Colonic mucosa (tissue), 4 donors: ENCODE data around the gene PRKCE. TPM values are rescaled to one million over a fixed set of nuclear protein-coding genes. Genes with fewer than 3 reads are reported as not detected.

Experiments used
- DNase-seq: peaks from one replicate; pipeline ENCODE4 v3.0.0-alpha.2; 2020
- H3K27ac ChIP-seq: fragments of 200-600 bp; one replicate; pipeline ENCODE4 v1.8.0; 2021
- H3K27me3 ChIP-seq: fragments of 200-600 bp; one replicate; pipeline ENCODE4 v1.8.0; 2021
- H3K36me3 ChIP-seq: fragments of 200-600 bp; one replicate; pipeline ENCODE4 v1.8.0; 2021
- H3K4me1 ChIP-seq: fragments of 200-600 bp; one replicate; pipeline ENCODE4 v1.8.0; 2021; ENCODE audit warnings: mild to moderate bottlenecking
- H3K4me3 ChIP-seq: fragments of 200-600 bp; one replicate; pipeline ENCODE4 v1.8.0; 2021
- H3K9ac ChIP-seq, 2 donors: one replicate each; pipeline ENCODE4 v1.7.0; 2013; ENCODE audit warnings: control low read depth in 2 of 2, low read depth in 2 of 2, low read length in 2 of 2
- H3K9me3 ChIP-seq: fragments of 200-600 bp; one replicate; pipeline ENCODE4 v1.8.0; 2021
- CTCF ChIP-seq: fragments of 200-600 bp; IDR thresholded peaks from one replicate; pipeline ENCODE4 v1.8.0; 2022; ENCODE audit warnings: antibody characterized with exemption, mild to moderate bottlenecking
- intact Hi-C: fragments of 100-400 bp; cut with DNase I; formaldehyde crosslinking; loops from one replicate; pipeline ENCODE4 v1.14.1; 2022
- total RNA-seq, 2 donors: library from RNA; stranded (reverse); fragmentation: NEBNext Ultra II Directional in 1 of 2; extraction: Animal tissue kit (Norgen Biotek cat#: 25700) in 1 of 2; gene quantifications; one replicate each; pipeline ENCODE4 v1.2.1, GENCODE V29; 2021
- donor health status: healthy.
- donor health status: DM: no; HTN: no; CAD: no.
- donor health status: DM: no; HTN: no; CAD: no.

The PRKCE gene
- total RNA-seq, 2 donors from 2014 or later, result 17.5 to 25.8 TPM

- peak; percentile 81 for TF ChIP-seq CTCF
- DNase-seq, result peak; percentile 81
- intact Hi-C loops, result loop anchor here (5.0 kb wide), 1 partner anchor 299 kb away; no protein-coding TSS in a partner anchor
Measured at GRCh38 chr2:46062637-46063412, 411.4 kb downstream of the PRKCE start.

GRCh38 chr2:46064396-46064795, 412.9 kb downstream of the PRKCE start:
- H3K9ac ChIP-seq, result no peak overlapping the region
- intact Hi-C loops, result loop anchor here (5.0 kb wide), 1 partner anchor 298 kb away; no protein-coding TSS in a partner anchor
- TF ChIP-seq CTCF, result no peak
- no peak overlapping the region for H3K27ac ChIP-seq
- no peaks in the 10 kb centered on the region for H3K36me3 ChIP-seq
- H3K4me3 ChIP-seq, result no peak overlapping the region
- DNase-seq, result no peak
- H3K27me3 ChIP-seq, result no peaks in the 10 kb centered on the region
- no peaks in the 10 kb centered on the region for H3K9me3 ChIP-seq
- no peaks in the 10 kb centered on the region for H3K4me1 ChIP-seq

More at GRCh38 chr2:46062637-46063412, 411.4 kb downstream of the PRKCE start:
- H3K4me3 ChIP-seq, result no peak overlapping the region
- H3K27ac ChIP-seq, result no peak overlapping the region
- H3K27me3 ChIP-seq, result no peaks in the 10 kb centered on the region
- H3K36me3 ChIP-seq, result no peaks in the 10 kb centered on the region
- H3K9me3 ChIP-seq, result no peaks in the 10 kb centered on the region
- no peak overlapping the region for H3K9ac ChIP-seq
- H3K4me1 ChIP-seq, result no peaks in the 10 kb centered on the region

- Histone ChIP-seq H3K4me1 (no peaks in the 10 kb centered on the region), H3K27me3 (no peaks in the 10 kb centered on the region), H3K36me3 (no peaks in the 10 kb centered on the region), H3K9me3 (no peaks in the 10 kb centered on the region), H3K9ac (no peak overlapping the region), H3K4me3 (no peak overlapping the region), H3K27ac (no peak overlapping the region)
- intact Hi-C loops, result no loop called here
- no peak for DNase-seq
- no peak for TF ChIP-seq CTCF
Measured at GRCh38 chr2:46065152-46065551, 413.7 kb downstream of the PRKCE start.

GRCh38 chr2:46066116-46066515, 414.6 kb downstream of the PRKCE start:
- no peak overlapping the region for H3K4me3 ChIP-seq
- H3K36me3 ChIP-seq, result no peaks in the 10 kb centered on the region
- TF ChIP-seq CTCF, result no peak
- no peaks in the 10 kb centered on the region for H3K9me3 ChIP-seq
- no peak for DNase-seq
- intact Hi-C loops, result no loop called here
- H3K27me3 ChIP-seq, result no peaks in the 10 kb centered on the region
- H3K4me1 ChIP-seq, result no peaks in the 10 kb centered on the region
- H3K27ac ChIP-seq, result no peak overlapping the region
- H3K9ac ChIP-seq, result no peak overlapping the region

- Histone ChIP-seq H3K27ac (no peak overlapping the region), H3K9ac (no peak overlapping the region), H3K4me3 (no peak overlapping the region), H3K9me3 (no peaks in the 10 kb centered on the region), H3K4me1 (no peaks in the 10 kb centered on the region), H3K27me3 (no peaks in the 10 kb centered on the region), H3K36me3 (no peaks in the 10 kb centered on the region)
- DNase-seq, result no peak
- intact Hi-C loops, result no loop called here
- no peak for TF ChIP-seq CTCF
Measured at GRCh38 chr2:46066601-46067000, 415.1 kb downstream of the PRKCE start.
